Measurements from ENCODE around the gene CGB3. TPM values are rescaled to one million over a fixed set of nuclear protein-coding genes. Genes with fewer than 3 reads are reported as not detected.
"Not testable (repeated sequence)": the region's sequence is repeated elsewhere in the genome, so short reads cannot be mapped to it uniquely, and the experiment has no call there.

The CGB3 gene
- total RNA-seq, 1 experiment from 2014 or later: not detected

DNA sequence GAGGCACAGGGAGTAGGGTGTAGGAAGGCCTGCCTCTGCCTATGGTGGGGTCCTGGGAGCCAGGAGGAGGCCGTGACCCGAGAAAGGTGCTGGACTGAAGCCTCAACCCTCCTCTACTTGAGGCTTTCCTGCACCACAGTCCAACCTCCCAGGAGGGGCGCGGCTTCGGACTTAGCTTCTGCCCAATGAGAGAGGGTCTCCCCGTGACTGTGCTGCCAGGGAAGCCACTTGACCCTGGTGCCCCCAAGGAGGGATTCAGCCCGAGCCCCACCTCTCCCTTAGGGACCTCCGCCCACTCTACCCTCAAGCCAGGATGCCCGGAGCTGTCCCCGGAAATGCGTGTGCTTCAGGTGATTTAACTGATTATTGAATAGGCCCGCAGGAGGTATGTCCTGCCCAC is 24.9 kb upstream of the CGB3 start, which contains the start of gene CGB8:
Gene CGB8 (minus strand): TSS at position 101 of the 400 bp plus-strand sequence. CDS start 372 bp downstream, outside the sequence.
- DNase-seq (ENCODE audit: low spot score): not testable (repeated sequence)

DNA sequence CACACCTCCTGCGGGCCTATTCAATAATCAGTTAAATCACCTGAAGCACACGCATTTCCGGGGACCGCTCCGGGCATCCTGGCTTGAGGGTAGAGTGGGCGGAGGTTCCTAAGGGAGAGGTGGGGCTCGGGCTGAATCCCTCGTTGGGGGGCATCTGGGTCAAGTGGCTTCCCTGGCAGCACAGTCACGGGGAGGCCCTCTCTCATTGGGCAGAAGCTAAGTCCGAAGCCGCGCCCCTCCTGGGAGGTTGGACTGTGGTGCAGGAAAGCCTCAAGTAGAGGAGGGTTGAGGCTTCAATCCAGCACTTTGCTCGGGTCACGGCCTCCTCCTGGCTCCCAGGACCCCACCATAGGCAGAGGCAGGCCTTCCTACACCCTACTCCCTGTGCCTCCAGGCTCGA is 19.4 kb upstream of the CGB3 start, which contains the start of gene CGB5:
Gene CGB5 (plus strand): TSS at position 301 of the 400 bp plus-strand sequence. CDS start 362 bp downstream, outside the sequence.
- DNase-seq (ENCODE audit: low spot score); in situ Hi-C loops (cut with HindIII; ENCODE audit: low sequenced_read_pairs): not testable (repeated sequence)

More for the DNA sequence above, 24.9 kb upstream of the CGB3 start, which contains the start of gene CGB8:
- in situ Hi-C loops (cut with HindIII; ENCODE audit: low sequenced_read_pairs): not testable (repeated sequence)

DNA sequence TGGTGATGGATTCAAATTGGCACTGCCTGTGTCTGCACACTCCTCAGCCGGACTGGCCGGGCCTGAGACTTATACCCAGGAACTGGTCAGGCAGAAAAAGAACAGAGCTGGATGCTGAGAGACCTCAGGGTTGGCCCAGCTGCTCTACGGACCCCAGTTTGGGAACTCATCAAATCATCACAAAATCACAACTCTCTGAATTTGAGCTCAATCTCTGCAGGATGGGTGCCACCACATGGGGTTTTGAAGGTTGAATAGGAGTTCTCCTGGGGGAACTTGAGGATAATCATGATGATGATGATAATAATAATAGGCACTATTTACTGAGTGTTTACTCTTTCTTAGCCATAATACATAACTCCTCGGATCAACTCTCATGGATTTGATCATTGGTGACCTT is 18.5 kb upstream of the CGB3 start:
- in situ Hi-C loops (cut with HindIII; ENCODE audit: low sequenced_read_pairs): not testable (repeated sequence)

DNA sequence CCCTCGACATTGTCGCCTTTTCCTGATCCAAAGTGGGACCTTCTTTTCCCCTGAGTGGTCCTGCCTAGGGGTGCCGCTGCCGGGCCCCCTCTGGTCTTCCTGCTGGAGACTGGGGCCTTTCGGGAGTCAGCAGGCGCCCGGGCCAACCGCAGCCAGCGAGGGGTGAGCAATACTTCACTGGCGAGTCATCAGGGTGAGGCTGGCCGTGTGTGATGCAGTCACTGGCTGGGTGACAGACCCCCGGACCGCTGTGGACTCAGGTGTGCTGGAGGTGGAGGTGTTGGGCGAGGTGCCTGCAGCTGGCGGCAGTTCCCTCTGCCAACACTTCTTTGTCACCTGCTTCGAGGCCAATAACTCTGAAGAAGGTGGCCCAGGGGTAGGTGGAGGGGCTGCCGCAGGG is 18.0 kb upstream of the CGB3 start:
- DNase-seq (ENCODE audit: low spot score): no peak
- in situ Hi-C loops (cut with HindIII; ENCODE audit: low sequenced_read_pairs): no loop called here

More for the DNA sequence above, 18.5 kb upstream of the CGB3 start:
- not testable (repeated sequence) for DNase-seq (ENCODE audit: low spot score)

DNA sequence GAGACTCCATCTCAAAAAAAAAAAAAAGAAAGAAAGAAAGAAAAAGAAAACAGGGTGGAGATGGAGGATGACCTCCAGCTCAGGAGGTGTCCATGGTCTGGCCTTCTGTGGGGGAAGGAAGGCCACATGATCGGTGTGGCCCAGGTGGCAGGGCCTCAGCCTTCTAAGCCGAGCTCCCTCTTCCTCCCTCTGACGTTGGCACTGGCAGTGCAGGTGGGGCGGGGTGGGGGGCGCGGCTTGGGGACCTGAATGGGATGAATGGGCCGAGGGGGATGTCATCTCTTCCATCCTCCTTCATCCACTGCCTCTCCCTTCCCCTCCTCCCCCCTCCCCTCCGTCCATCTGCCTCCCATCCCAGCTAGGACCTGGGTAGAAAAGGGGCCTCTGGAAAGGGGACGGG is 15.6 kb upstream of the CGB3 start:
- DNase-seq (ENCODE audit: low spot score); in situ Hi-C loops (cut with HindIII; ENCODE audit: low sequenced_read_pairs): not testable (repeated sequence)

DNA sequence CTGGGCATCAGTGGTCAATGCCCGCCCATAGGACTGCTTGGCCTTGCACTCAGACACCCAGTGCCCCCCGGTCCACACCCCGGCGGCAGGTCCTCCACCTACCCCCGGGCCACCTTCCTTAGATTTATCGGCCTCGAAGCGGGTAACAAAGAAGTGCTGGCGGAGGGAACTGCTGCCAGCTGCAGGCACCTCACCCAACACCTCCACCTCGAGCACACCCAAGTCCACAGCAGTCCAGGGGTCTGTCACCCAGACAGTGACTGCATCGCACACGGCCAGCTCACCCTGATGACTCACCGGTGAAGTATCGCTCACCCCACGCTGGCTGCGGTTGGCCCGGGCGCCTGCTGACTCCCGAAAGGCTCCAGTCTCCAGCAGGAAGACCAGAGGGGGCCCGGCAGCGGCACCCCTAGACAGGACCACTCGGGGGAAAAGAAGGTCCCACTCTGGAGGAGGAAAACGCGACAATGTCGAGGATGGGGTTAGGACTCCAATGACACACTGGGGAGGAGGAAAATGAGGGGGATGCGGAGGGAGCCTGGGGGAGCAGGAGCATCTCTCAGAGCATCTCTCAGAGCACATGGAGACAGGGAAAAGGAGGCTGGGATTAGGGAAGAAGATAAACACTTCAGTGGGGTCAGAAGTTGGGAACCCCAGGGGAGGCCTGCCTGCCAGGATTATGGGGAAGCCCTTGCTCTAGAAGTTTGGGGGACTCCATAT is 14.6 kb upstream of the CGB3 start:
- DNase-seq (ENCODE audit: low spot score); in situ Hi-C loops (cut with HindIII; ENCODE audit: low sequenced_read_pairs): not testable (repeated sequence)

DNA sequence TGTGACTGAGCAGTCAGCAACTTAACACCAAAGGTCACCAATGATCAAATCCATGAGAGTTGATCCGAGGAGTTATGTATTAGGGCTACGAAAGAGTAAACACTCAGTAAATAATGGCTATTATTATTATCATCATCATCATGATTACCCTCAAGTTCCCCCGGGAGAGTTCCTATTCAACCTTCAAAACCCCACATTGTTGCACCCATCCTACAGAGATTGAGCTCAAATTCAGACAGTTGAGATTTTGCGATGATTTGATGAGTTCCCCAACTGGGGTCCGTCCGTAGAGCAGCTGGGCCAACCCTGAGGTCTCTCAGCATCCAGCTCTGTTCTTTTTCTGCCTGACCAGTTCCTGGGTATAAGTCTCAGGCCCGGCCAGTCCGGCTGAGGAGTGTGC is 14.0 kb upstream of the CGB3 start:
- in situ Hi-C loops (cut with HindIII; ENCODE audit: low sequenced_read_pairs); DNase-seq (ENCODE audit: low spot score): not testable (repeated sequence)

DNA sequence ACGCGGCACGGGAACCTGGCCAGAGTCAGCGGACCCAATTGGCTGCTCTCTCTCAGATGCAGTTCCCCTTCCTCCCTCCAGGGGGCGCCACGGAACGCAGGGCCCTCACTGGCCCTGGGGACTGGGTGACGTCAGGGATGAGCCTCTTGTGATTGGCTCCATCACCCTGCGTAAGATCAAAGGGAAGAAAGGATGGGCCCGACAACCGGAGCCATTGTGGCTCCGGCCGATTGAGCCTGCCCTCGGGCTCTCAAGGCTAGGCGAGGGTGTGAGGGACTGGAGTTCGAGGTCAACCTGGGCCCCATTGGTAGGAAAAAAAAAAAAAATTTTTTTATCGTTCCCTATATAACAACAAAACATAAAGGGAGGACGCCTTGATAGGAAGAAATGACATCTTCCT is 12.7 kb upstream of the CGB3 start, which contains the start of gene CGB1:
Gene CGB1 (minus strand): TSS at position 81 of the 400 bp plus-strand sequence. CDS start 184 bp downstream, outside the sequence.
- DNase-seq (ENCODE audit: low spot score); in situ Hi-C loops (cut with HindIII; ENCODE audit: low sequenced_read_pairs): not testable (repeated sequence)

DNA sequence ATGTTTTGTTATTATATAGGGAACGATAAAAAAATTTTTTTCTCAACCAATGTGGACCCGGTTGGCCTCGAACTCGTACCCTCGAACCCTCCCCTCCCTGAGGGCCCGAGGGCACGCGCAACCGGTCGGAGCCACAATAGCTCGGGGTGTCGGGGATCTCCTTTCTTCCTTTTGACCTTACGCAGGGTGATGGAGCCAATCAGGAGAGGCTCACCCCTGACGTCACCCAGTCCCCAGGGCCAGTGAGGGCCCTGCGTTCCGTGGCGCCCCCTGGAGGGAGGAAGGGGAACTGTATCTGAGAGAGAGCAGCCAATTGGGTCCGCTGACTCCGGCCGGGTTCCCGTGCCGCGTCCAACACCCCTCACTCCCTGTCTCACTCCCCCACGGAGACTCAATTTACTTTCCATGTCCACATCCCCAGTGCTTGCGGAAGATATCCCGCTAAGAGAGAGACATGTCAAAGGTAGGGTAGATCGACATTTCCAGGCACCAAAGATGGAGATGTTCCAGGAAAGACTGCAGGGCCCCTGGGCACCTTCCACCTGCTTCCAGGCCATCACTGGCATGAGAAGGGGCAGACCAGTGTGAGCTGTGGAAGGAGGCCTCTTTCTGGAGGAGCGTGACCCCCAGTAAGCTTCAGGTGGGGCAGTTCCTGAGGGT is 7.6 kb upstream of the CGB3 start, which contains the start of gene CGB2:
Gene CGB2 (plus strand): TSS at position 249 of the 660 bp plus-strand sequence. CDS start 206 bp downstream, at position 455.
- in situ Hi-C loops (cut with HindIII; ENCODE audit: low sequenced_read_pairs); DNase-seq (ENCODE audit: low spot score): not testable (repeated sequence)

DNA sequence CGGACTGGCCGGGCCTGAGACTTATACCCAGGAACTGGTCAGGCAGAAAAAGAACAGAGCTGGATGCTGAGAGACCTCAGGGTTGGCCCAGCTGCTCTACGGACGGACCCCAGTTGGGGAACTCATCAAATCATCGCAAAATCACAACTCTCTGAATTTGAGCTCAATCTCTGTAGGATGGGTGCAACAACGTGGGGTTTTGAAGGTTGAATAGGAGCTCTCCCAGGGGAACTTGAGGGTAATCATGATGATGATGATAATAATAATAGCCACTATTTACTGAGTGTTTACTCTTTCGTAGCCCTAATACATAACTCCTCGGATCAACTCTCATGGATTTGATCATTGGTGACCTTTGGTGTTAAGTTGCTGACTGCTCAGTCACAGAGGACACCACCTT is 6.2 kb upstream of the CGB3 start:
- DNase-seq (ENCODE audit: low spot score); in situ Hi-C loops (cut with HindIII; ENCODE audit: low sequenced_read_pairs): not testable (repeated sequence)

DNA sequence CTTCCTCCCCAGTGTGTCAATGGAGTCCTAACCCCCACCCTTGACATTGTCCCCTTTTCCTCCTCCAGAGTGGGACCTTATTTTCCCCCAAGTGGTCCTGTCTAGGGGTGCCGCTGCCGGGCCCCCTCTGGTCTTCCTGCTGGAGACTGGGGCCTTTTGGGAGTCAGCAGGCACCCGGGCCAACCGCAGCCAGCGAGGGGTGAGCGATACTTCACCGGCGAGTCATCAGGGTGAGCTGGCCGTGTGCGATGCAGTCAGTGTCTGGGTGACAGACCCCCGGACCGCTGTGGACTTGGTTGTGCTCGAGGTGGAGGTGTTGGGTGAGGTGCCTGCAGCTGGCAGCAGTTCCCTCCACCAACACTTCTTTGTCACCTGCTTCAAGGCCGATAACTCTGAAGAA is 5.6 kb upstream of the CGB3 start:
- in situ Hi-C loops (cut with HindIII; ENCODE audit: low sequenced_read_pairs); DNase-seq (ENCODE audit: low spot score): not testable (repeated sequence)

DNA sequence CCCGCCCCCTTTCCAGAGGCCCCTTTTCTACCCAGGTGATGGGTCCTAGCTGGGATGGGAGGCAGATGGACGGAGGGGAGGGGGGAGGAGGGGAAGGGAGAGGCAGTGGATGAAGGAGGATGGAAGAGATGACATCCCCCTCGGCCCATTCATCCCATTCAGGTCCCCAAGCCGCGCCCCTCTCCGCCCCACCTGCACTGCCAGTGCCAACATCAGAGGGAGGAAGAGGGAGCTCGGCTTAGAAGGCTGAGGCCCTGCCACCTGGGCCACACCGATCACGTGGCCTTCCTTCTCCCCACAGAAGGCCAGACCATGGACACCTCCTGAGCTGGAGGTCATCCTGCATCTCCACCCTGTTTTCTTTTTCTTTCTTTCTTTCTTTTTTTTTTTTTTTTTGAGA is 4.6 kb upstream of the CGB3 start:
- in situ Hi-C loops (cut with HindIII; ENCODE audit: low sequenced_read_pairs); DNase-seq (ENCODE audit: low spot score): not testable (repeated sequence)

DNA sequence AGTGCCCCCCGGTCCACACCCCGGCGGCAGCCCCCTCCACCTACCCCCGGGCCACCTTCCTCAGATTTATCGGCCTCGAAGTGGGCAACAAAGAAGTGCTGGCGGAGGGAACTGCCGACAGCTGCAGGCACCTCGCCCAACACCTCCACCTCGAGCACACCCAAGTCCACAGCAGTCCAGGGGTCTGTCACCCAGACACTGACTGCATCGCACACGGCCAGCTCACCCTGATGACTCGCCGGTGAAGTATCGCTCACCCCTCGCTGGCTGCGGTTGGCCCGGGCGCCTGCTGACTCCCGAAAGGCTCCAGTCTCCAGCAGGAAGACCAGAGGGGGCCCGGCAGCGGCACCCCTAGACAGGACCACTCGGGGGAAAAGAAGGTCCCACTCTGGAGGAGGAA is 1.5 kb upstream of the CGB3 start:
- DNase-seq (ENCODE audit: low spot score); in situ Hi-C loops (cut with HindIII; ENCODE audit: low sequenced_read_pairs): not testable (repeated sequence)

DNA sequence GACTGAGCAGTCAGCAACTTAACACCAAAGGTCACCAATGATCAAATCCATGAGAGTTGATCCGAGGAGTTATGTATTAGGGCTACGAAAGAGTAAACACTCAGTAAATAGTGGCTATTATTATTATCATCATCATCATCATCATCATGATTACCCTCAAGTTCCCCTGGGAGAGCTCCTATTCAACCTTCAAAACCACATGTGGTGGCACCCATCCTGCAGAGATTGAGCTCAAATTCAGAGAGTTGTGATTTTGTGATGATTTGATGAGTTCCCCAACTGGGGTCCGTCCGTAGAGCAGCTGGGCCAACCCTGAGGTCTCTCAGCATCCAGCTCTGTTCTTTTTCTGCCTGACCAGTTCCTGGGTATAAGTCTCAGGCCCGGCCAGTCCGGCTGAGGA is 955 bp upstream of the CGB3 start:
- in situ Hi-C loops (cut with HindIII; ENCODE audit: low sequenced_read_pairs); DNase-seq (ENCODE audit: low spot score): not testable (repeated sequence)

DNA sequence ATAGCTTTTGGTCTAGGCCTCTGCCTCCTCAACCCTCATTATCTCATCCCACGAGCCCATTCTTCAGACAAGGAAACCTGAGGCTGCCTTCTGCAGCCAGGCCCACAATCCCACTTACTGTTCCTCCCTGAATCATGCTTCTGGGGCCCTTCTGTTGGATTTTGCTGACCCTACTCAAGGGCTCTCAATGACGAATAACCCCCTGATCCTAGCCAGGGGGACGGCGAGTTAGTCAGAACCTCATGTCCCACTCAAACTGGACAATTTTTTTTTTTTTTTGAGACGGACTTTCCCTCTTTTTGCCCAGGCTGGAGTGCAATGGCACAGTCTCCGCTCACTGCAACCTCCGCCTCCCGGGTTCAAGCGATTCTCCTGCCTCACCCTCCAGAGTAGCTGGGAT is 2.0 kb downstream of the CGB3 start:
- in situ Hi-C loops (cut with HindIII; ENCODE audit: low sequenced_read_pairs): no loop called here
- no peak for DNase-seq (ENCODE audit: low spot score)

DNA sequence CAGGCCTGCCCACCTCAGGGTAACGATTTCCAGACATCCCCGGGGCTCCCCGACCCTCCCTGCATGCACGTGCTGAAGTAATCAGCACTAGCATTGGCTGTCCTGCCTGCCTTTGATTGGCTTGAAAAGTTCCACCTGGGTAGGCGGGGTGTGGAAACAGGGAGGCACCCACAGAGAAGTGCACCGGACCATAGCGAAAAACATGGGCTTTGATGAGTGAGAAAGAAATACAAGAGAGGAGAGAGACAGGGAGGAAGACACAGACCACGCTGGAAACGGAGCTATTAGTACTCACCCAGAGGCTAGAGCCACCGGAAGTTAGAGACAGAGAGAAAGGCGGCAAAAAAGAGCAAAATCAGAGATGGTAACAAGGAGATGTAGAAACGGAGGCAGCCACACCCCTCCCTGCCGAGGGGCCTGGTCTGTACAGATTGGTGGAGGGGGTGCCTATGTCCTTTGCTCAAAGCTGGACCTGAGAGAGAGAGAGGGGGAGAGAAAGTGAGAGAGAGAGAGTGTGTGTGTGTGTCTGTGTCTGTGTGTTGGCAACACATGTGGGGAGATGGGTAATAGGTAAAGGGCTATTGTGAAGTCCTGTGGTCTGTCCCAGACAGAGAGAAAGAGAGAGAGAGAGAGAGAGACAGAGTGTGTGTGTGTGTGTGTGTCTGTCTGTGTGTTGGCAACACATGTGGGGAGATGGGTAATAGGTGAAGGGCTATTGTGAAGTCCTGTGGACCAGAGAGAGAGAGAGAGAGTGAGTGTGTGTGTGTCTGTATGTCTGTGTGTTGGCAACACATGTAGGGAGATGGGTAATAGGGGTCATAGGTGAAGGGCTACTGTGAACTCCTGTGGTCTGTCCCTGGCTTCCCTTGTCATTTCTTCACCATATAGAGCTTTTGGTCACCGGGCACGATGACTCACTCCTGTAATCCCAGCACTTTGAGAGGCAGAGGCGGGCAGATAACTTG is 2.9 kb downstream of the CGB3 start:
- in situ Hi-C loops (cut with HindIII; ENCODE audit: low sequenced_read_pairs): no loop called here

DNA sequence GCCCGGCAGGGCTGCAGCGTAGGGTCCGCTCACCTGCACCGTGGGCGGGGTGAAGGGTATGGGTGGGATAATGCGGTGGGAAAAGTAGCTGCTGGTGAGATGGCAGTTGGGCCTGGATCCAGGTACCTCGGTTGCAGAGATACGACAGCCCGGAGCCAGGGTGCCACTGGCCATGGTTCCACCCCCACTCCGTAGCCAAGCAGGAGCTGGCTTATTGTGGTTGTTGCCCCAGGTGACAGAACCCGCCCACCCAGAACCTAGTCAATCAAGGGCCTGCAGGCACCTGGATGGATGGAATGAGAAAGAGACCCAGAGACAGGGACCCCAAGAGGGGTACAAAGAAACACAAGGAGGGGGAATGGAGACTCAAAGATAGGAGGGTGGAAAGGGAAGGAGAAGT is 3.8 kb downstream of the CGB3 start:
- in situ Hi-C loops (cut with HindIII; ENCODE audit: low sequenced_read_pairs): no loop called here
- DNase-seq (ENCODE audit: low spot score): no peak

More for the DNA sequence above, 2.9 kb downstream of the CGB3 start:
- DNase-seq (ENCODE audit: low spot score): no peak

DNA sequence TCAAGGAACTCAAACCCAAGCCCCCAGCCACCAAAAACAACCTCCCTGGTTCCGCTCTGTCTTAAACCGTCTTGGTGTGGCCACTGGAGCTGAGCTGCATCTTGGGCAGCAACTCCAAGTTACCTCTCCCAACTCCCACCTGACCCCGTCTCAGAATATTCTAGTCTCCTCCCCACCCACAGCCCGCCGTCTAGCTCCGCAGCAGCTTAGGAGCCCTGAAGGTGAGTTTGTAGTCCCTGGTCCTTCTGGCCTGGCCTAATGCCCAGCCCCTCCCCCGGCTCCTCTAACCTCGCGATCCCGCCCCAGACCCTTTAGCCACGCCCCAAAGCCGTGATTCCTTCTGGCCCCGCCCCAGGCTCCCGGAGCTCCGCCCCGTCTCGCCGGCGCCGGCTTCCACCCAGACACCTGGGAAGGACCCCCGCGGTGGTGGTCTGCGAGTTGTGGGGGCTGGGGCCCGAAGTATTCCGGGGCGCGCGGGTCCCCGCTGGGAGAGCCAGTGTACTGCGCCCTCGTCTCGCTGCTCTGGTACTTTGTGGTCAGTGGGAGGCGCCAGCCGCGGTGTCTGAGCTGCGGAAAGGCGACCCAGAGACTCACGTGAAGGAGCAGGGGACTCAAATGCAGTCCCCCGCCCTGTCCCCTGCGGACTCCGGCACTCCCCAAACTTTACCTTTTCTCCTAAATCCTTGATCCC is 4.7 kb downstream of the CGB3 start:
- no peak for DNase-seq (ENCODE audit: low spot score)

More for the DNA sequence above, 4.7 kb downstream of the CGB3 start:
- in situ Hi-C loops (cut with HindIII; ENCODE audit: low sequenced_read_pairs): no loop called here
